GM15510 (cell line): ENCODE measurements around the gene FBLL1.

Source experiments
- POLR2A ChIP-seq: IDR thresholded peaks from 3 replicates; pipeline ENCODE4 v1.6.1; 2011; ENCODE audit warnings: borderline replicate concordance; ENCODE audit not compliant: insufficient read length; ENCODE audit errors: extremely low read depth

The FBLL1 gene

DNA sequence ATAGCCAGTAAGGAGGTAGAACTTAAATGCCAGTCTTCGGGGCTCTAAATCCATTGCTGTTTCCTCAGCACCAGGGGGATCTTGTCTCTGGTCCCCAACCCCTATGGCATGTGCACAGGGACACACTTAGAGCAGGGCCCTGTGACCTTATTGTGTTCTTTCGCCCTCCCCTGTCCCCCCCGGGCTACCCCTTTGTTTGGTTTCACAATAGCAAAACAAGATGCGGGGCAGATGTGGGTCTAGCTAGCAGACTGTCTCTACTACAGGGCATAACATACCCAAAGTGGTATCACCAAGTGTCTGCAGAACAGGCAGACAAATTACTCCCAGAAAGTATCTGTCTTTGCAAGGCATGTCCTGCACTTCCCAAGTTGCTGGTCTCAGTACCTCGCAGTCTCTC, 2.1 kb downstream of the FBLL1 start:
- no peak for TF ChIP-seq POLR2A

DNA sequence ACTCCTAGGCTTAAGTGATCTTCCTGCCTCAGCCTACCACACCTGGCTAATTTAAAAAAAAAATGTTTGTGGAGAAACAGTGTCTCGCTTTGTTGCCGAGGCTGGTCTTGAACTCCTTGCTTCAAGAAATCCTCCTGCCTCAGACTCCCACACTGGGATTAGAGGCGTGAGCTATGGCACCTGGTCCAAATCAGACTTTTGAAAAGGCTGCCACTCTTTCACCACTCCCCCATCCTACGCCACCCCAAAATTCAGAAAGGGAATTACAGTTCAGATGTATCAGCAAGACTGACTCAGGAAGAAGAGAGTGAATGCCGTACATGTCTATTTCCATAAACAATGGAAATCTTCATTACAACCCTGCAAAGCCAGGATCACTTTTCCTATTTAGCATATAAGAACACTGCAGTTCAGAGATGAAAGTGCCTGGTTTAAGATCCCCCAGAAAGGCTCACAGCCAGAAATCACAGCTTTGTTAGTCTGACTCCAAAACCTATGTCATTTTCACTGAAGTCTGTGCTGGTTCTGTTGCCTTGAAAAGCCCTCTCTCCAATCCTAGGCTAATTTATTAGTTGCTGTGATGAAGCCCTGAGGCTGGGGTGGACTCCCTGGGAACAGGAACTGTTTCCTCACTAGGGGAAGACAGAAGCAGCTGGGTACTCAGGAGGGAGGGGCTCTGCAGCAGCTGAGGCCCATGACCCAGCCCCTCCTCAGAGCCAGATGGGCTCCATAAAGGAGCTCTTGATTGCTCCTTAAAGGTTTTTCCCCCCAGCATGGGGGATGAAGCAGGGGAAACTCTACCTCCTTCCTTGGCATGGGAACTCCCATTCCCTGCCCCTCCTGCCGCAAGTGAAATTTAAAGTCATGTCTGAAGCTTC, 3.1 kb downstream of the FBLL1 start:
- no peak for TF ChIP-seq POLR2A

DNA sequence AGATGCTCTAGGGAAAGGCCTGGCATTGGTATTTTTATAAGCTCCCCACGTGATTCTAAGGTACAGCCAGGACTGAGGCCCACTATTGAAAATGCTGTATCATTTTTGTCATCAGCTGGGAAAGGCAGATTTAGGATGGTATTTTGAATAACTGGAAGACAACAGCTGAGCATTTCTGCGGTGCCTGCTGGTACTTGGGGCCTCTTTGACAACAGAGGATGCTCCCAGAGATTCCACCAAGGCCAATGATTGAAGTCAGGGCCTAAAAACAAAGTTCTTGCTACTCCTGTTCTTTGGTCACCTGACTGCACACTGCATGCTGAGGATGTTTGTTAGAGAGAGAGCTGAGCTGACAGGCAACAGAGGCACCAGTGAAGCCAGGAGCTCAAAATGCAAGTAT, 8.1 kb downstream of the FBLL1 start:
- no peak for TF ChIP-seq POLR2A

DNA sequence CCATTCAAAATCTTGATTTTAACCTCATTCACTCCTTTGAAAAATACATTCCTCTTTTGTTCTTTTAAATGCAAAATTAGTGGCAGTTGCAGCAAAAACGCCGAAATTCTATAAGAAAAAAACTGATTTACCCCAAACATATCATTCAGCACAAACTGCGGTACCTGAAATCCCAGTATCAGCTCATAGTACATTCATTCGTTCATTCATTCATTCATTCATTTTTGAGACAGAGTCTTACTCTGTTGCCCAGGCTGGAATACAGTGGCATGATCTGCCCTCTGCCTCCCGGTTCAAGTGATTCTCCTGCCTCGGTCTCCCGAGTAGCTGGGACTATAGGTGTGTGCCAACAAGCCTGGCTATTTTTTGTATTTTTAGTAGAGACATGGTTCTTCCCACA, 20.4 kb downstream of the FBLL1 start:
- TF ChIP-seq POLR2A = no peak

- TF ChIP-seq POLR2A = no peak
Measured at GRCh38 chr5:168550656-168551055, 21.6 kb downstream of the FBLL1 start.

DNA sequence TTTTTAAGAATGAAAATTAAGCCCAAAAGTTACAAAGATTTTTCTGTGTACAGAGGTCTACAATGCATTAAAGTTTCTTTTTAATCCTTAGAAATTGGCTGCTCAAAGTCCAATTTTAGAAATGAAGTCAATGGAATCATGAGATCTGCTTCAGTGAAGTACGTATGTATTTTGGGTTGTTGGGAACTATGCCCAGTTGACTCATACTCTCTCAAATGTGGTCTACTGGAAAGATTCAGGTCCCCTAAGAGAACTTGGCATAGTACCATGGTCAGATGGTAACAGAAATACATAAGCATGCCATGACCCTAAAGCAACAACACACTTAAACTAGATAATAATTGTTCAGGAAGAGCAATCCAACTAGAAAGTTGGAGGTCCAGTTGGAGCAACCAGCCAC, 23.0 kb downstream of the FBLL1 start:
- TF ChIP-seq POLR2A = no peak

DNA sequence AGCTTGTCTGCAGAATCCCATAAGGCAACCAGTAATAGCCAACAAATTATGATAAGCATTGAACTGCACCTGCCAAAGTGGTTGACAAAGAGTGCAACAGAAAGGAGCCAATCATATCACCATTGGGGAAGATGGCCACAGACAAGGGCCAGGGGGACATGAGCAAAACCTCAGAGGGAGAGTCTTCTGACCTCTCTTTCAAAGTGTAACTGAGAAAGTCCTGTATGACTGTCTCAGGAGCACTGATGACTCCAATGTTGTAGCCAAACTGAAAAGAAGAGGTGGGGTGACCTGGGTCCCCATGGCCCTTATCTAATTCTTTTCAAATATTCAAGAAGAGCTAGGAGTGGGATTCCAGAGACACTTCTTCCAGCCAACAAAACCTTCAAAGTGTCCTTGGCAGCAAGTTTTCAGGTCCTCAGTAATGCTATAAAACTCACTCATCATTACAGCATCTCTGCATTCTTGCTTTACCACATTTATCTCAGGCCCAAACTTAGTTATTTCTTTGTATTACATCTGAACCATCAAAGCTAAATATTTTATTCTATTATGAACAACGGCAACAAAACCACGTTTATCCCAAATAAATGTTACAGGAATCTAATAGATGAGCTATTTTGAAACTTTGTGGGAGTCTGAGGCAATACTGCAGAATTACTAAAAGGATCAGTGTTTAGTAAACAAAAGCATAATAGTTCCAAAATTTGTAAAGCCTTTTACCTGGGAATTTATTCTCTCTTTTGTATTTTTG, 24.4 kb downstream of the FBLL1 start:
- no peak for TF ChIP-seq POLR2A

- no peak for TF ChIP-seq POLR2A
Measured at GRCh38 chr5:168557389-168557788, 28.3 kb downstream of the FBLL1 start.

DNA sequence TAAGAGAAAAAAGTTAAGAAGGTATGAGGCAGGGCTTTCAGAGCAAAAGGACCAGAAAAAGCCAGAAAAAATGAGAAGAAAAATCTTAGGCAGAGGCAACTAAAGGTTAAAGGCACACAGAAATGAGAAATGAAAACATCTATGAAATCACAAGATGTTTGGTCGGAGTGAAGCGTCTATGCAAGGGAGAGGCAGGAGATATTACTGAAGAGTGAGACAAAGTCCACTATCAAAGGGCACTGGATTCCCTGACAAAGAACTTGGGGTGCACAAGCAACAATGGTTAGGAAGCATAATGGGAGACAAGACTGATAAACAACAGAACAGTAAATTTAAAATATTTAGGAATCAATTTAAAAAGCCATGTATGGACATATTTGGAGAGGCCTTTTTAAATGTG, 33.2 kb downstream of the FBLL1 start:
- no peak for TF ChIP-seq POLR2A

DNA sequence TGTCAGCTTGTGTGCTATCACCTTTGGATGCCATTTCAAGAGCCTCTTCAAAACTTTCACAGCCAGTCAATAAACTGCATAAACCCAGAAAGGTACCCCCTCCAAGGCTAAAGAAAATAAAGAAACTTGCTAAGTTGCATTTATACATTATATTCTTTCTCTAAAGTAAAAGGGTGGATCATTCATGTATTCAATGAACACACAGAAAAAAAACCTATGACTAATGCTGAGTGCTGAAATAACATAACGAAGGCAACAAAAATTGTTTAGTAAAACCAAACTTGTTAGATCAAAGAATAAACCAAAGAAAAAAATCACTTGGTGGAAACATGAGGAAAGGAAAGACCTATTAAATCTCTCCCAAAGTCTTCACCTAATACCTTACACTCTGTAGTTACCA, 34.9 kb downstream of the FBLL1 start:
- TF ChIP-seq POLR2A = no peak

- TF ChIP-seq POLR2A = no peak
Measured at GRCh38 chr5:168568738-168569137, 39.6 kb downstream of the FBLL1 start.

DNA sequence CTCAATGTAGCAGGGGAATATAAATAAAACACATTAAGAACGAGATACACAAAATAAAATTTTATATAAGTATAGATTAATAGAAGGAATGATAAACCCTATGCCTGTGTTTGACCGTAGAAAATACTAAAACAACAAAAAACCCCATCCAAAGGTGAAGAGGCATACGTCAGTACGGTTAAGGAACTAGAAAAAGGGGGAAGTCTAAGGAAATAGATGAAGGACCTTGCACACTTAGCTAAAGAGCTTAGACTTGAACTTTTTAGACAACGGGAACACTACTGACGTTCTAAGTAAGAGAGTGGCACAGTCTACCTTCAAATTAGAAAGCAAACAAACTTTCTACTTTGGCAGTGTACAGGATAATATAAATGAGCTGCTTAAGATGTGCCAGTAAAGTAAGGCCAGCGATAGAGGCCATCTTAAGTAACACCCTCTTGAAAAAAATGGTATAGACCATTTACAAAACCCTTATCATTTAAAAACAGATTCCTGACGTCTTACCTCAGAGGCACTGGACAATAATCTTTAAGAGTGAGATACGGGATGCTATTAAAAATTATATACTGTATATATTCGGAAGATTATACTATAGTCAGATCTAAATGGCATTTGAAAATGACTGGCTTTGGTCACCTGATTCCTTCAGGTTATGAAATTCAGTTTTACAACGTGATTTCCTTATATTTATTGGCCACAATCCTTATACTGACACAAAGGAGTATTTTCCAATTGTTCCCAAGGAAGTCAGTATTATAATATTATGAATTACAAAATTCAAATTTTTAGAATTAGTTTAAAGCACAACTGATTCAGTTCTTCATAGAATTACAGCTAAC, 41.6 kb downstream of the FBLL1 start:
- no peak for TF ChIP-seq POLR2A

DNA sequence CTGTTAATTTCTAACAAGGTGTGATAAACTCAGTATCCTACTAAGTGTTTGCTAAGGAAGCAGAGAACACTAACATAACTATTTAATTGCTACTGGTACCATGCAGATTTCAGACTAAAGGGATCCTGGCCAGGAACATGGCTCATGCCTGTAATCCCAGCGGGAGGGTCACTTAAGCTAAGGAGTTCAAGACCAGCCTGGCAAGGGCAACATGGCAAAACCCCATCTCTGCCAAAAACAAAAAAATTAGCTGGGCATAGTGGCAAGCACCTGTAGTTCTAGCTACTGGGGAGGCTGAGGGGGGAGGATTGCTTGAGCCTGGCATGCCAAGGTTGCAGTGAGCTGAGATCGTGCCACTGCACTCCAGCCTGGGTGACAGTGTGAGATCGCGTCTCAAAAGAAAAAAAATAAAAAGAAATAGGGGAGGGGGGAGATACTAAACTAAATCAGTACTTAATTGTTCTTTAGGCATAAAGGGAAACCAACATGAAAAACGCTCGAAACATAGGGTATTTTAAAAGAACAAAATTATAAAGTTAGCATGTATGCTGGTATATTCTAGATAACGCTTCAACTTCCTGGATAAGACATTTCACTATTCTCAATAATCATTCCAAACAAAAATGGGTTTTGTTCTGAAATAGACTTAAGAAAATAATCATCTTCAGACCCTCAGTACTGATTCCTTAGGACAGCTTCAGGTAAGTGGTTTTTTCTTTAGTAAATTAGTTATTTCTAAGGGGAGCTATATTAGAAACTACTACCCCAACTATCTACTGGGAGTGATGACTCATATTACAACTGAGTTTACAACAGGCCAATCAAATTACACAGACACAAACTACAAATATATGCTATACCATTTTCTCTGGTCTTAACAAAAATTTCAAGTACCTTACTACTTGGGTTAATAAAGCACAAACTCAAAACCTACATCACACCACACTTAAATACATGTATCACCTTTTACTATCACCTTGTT, 46.6 kb downstream of the FBLL1 start:
- no peak for TF ChIP-seq POLR2A

GRCh38 chr5:168578006-168578405, 48.9 kb downstream of the FBLL1 start:
- TF ChIP-seq POLR2A = no peak
